Activated CD8-positive, alpha-beta memory T cell treated with anti-CD3 and anti-CD28 coated beads, Interleukin-2, amount 50 U/mL, for 1 hour (primary cell): ENCODE data around the gene CD47.

Experiments
- DNase-seq: peaks from one replicate; pipeline ENCODE4 v3.0.0-alpha.2; 2020; ENCODE audit errors: extremely low read depth

CD47 gene

DNA sequence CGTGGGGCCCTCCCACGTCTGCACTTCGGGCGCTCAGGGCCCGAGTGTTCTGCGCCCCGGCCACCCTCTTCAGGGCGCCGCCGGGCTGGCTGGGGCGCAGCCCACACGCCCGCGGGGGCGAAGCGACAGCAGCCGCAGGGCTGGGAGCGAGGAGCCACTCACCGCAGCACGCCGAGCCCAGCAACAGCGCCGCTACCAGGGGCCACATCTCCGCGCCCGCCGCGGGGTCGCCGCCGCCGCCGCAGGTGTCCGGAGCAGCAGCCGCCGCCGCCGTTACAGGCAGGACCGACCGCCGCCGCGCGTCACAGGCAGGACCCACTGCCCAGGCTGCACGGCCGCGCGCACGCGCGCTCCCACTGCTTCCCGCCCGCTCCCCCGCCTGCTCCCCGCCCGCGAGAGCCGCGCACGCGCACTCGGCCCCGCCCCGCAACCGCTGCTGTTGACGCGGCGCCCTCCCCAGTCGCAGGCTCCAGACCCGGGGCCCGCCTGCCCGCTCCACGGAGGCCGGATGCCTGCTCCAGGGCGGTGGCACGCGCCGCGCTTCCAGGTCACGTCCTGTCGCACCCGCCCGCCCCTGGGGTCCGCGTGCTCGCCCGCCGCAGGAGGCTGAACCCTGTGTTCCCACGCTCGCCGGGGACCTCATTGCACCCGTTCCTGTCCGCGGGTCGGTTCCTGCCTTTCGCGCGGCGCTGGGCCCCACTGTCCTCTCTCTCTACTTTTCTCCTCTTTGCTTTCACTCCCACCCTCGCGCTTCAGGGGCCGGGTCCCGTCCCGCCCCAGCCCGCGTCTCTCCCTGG lies at the start of gene CD47:
CD47 (minus strand) TSS at position 331 of the 797 bp plus-strand sequence; CDS start at position 208, 123 bp downstream.
- DNase-seq = peak; percentile 79

DNA sequence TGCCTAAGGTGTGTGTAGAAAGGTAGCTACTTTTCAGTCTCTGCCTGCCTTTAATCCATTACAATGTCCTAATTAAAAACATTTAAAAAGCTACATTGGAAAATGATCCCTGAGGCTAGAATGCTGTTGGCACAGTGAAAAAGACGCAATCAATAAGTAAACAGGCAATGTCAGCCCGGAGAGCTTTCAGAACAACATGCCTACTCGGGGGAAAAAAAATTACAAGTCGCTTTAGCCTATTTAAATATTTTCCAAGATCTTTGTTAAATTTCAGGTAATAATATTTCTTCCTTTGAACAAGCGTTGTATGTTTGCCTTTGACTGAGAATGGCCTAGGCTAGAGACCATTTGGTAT lies 46.6 kb upstream of the CD47 start:
- no peak for DNase-seq

DNA sequence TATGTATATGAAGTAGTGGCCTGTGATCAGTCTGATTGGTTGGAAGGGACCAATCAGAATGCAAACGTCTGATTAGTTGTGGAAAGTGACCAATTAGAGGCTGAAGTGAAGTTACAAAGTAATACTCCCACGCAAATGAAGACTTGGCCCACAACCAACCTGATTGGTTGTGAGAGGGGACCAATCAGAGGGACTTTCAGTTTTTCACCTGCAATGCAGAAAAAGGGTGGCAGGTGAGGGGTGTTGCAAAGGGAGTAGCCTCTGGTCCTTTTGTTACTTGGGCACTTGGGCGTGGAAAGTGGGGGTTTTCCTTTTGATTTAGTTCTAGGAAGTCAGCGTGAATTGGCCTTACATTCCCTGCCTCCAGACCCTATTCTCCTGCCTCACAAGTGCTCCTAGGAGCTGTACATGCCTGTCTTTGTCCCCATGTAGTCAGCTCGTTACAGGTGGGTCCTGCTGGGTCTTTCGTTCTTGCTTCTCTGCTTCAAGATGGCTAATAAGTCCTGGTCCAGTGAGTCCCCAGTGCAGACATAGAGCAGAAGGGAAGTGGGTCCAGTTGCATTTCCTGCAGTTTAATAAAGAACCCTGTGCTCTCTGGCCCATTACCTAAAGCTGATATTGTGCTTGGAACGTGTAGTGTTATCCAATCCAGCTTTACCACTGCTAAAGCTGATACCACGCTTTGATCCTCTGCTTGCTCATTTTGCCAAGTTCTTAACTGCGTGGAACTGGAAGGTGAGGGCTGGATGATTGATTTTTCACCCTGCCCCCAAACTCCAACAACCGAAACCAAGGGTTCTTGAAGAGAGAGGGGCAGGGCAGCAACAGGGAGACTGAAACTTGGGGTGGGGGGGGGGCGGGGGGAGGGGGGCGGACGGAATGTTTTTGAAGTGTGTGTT lies 46.0 kb upstream of the CD47 start:
- no peak for DNase-seq

DNA sequence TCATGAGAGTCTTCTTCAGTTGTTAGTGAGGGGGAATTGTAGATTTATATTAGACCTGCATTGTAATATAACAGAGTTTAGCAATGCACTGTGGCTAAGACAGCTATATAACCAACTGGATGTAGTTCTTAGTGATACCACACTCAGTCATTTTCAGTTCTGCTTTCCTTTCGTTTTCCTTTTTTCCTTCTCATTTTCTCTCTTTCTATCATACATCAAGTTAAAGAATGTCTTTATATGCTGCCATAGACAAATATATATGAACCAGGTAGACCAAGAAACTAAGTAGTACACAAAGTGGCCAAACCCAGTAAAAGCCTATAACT lies 43.7 kb upstream of the CD47 start:
- DNase-seq = no peak

DNA sequence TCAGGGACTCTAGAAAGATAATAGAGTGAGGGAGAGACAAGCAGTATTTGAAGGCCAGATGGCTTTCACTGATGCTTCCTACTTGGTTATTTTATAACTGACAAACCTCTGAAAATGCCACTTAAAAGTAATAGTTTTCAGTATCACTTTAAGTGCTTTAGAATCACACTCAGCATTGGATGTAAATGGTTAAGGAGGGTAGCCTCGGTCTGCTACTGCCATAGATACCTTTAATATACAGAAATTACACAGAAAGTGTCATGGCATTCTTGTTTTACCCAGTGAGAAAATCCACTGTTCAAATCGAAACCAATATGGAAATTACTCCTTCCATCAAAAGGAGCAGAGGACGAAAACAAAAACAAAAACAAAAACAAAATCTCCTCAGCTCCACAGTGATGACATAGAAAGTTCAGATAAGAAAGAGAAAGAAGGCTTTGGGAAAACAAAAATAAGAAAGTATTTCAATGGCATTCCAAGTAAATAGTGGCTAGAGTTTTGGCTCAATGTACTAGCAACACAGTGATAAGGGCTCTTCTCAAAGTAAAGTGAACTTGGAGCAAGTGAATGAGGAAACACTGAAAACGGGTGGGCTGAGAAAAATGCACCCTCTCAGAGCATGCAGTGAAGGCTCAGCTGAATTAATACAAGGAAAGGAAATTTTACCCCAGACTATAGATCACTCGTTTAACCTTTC lies 43.2 kb upstream of the CD47 start:
- no peak for DNase-seq

DNA sequence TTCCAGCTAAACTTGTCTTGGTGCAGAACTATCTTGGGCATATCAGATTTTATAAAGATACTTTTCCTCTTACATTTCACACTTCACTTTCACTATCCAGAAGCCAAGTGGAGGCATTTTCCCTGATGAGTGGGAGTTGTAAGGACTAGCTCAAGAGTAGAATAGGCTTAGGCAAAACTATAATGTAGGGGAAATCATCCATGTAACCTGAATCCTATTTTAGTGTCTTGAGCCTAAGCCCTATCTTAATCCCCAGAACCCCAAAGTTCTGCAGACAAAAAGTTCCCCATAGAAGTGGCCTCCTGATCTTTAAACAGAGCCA lies 42.2 kb upstream of the CD47 start:
- no peak for DNase-seq

DNA sequence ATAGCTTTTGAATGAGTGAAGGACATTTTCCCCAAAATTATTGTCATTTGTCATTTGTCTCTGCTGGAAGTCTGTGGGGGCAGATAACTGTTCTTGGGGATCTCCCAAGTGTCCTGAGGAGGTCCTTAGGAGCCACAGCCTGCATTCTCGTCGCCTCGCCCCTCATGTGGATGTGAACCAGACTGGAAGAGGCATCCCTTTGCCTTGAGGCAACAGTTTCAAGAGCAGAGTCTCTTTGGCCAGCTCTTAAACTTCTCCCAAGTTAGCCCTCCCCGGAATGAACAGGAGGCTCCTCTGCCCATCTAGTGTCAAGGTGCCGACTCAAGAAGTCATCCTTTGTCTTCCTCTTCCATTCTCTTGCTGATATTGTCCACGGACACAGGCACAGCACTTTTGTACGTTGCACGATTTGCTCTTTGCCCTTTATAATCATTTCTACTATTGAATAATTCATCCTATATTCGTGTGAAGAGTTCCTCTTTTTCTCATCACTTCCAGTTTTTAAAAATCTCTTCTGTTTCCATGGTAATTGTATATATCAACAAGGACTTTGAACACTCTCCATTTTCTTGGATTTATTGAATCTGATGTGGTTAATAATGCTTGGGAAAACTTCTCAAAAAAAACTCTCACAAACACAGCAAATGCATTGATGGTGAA lies 40.8 kb upstream of the CD47 start:
- DNase-seq = no peak

DNA sequence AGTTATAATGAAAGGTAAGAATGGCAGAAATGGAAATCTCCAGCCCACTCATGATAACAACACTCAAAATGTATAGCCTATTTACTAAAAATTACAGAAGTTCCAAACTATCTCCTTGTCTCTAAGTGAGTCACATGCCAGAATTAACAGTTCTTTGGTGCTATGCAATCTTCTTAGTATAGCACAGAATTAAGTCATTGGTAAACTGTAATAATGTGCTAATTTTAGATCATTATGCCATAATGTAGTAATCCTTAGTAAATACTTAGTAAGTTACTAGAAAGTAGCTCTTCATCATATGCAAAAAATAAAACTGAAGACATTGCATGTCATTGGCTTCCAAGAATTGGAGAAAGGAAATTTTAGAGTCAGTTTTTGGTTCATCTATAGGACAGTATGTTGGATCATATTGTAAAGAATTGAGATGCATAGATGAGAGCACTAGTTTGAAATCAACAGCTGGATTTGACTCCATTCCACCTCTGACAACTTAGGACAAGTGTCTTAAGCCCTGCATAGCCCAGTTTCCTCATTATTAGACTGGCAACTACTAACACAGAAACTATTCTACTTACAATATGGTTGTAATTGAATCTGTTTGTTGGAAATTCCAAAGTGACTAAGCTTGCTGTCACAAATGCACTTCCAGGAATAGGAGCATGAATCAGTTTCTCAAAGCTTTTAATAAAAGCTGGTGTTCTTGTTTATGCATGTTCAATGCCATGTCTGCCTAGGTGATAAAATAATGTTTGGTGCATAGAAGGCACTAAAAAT lies 40.1 kb upstream of the CD47 start:
- DNase-seq = no peak

DNA sequence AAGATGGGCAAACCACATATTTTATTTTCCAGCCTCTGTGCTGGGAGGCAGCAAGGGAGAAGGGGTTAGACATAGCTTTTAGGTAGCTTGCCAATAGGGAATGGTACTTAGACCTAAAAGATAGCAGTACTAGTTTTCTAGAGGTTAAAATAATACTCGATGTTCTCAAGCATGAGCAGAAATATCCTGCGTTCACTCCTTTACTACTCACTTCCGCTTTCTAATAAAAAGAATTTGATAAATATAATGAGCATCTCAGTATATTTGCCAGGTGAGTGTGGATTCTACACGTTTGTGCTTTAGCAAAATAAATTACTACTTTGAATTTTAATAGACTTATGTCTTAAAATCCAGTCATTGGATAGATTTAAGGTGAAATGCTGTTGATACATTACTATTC lies 39.4 kb upstream of the CD47 start:
- DNase-seq = no peak

DNA sequence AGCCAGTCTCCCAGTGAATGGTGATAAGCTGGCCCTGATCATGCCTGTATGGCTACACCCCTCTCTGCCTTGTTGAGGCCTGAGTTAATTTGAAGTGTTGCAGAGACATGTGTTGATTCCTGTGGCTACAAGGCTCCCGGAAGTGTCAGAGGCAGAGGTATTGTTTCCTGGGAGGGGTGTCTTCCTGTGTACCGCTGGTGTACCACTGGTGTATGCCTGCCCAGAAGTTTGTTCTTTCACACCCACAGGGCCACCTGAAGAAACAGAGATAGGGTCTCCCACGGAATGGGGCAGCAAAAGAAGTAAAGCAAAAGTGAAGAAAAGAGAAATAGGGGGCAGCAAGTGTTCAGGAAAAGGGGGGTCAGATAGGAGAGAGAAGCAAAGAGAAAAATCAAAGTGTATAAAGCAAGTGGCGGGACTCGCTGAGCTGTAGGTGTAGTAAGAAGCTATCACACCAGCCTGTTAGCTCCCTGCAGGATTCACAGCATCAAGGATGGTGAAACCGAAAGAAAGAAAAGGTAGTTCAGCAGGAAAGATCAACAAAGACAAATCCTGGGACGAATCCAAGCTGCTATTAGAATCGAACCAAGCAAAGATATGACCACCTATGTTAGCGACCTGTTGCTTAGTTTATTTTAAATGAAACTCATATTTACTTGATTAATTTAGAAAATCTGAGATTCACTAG lies 36.6 kb upstream of the CD47 start:
- peak; percentile 16 for DNase-seq

DNA sequence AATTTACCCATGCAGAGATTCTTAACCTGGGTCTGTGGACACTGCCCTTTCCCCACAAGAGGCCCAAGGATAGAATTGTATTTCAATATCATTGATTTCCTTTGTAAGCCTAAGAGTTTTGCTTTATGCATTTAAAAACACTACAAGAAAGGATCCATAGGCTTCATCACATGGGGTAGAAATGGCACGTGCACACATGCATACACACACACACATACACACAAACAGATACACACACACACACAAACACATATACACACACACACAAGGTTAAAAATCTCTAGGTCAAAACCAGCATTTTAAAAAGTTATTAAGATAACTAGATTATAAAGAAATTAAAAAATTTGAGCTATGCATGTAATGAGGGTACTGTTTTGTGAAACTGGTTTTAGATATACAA lies 35.5 kb upstream of the CD47 start:
- DNase-seq = no peak

DNA sequence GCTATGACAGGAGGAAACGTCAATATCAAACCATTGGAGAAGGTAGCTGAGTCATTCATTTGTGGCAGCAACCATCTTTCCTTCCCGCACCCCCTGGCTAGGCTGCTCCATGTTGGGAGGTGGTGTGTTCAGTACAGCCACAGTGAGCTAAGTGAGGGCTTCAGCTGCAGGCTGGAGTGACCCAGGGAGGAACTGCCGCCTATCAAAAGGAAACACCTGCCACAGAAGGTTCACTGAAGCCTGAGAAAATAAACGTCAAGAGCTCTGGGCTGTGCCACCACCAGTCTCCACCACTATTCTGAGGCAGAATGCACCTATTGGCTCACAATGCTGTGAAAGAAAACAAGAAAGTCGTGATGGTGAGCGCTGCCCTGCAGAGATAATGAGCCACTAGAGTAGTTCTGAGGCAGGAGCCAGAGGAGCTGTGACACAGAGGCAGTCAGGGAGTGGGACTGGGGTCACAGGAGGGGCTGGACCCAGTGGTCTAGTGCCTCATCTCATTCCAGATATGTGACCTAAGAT lies 34.8 kb upstream of the CD47 start:
- DNase-seq = peak; percentile 32

DNA sequence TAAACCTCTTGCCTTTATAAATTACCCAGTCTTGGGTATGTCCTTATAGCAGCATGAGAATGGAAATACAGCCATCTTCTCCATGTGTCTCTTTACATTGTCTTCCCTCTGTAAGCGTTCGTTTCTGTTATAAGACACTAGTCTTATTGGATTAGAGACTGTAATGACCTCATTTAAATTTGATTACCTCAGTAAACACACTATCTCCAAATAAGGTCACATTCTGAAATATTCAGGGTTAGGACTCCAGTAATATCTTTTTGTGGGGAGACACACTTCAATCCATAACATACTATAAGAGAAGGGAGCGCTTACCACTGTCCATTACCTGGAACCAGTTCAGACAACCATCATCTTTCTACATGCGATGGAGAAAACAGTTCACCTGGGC lies 34.3 kb upstream of the CD47 start:
- DNase-seq = no peak

DNA sequence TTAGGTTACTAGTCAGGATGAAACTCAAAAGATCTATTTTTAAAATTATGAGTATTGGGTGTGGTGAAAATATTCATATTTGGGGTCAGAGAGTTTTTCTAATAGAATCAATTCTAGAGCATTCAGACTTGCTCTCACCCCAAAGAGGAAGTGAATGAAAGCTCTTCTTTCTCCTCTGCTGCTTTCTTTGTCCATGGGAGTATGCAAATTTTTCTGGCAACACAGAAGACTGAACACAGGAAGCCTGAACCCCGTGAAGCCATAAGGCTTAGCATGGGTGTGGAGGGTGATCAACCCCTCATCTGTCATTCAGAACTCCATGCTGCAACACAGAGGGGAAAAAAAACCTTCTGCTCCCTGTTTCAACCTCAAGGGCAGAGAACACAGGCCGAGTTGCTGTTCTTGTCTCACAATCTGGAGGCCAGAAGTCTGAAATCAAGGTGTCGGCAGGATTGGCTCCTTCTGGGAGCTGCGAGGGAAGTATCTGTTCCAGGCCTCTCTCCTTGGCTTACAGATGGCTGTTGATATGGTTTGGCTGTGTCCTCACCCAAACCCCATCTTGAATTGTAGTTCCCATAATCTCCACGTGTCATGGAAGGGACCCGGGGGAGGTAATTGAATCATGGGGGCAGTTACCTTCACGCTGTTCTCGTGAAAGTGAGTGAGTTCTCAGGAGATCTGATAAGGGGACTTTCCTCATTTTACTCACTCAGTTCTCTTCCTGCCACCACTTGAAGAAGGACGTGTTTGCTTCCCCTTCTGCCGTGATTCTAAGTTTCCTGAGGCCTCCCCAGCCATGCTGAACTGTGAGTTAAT lies 33.7 kb upstream of the CD47 start:
- DNase-seq = peak; percentile 37

DNA sequence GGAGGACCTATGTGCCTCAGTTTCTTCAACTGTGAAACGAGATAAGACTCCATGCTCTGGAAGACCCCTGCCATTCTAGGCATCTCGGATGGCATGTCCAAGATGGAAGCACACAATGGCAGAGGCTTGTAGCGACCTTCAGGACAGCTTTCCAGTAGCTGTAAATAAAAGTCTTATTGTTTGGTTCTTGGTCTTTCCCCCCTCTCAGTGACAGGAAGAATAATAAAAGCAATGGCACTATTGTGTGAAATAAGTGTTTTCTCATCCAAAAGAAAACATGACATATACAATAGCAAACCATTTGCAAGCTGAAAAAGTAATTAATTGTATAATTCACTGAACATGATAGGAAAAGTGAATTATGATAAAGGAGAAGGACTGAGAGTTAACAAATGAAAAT lies 32.5 kb upstream of the CD47 start:
- no peak for DNase-seq

DNA sequence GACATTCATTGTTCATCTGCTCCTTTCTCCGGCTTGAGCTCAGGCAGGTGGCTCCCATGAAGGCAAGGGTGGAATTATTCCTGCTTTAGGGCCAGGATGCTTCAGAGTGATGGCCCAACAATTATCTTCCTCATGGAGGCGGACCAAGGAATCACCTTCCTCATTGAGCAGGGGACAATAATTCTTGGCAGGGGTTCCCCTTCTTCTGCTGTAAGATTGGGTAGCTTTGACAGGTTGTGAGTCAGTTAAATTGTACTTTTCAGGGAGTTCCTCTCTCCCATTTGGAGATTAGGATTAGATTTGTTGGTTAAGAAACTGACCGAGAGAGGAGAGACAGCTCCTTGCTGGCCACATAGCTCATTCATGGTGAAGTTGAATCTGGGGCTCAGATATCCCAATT lies 31.4 kb upstream of the CD47 start:
- no peak for DNase-seq

DNA sequence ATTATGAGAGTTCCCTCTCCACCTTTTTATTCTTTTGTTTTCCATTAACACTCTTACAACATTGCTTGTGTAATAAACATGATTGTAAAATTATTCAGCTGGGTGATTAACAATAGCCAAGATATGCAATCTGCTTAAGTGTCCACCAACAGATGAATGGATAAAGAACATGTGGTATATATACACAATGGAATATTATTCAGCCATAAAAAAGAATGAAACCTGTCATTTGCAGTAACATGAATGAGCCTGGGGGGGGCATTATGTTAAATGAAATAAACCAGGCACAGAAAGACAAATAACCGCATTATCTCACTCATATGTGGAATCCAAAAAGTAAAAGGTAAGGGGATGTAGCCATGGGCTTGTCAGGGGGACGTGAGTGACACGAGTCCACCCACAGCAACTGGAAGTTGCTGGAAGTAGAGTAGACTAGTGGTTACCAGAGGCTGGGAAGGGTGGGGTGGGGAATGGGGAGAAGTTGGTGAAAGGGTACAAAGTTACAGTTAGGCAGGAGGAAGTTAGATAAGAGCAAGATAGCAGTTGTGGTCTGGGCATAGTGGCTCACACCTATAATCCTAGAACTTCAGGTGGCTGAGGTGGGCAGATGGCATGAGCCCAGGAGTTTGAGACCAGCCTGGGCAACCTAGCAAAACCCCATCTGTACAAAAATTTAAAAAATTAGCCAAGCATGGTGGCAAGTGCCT lies 28.7 kb upstream of the CD47 start:
- DNase-seq = no peak

DNA sequence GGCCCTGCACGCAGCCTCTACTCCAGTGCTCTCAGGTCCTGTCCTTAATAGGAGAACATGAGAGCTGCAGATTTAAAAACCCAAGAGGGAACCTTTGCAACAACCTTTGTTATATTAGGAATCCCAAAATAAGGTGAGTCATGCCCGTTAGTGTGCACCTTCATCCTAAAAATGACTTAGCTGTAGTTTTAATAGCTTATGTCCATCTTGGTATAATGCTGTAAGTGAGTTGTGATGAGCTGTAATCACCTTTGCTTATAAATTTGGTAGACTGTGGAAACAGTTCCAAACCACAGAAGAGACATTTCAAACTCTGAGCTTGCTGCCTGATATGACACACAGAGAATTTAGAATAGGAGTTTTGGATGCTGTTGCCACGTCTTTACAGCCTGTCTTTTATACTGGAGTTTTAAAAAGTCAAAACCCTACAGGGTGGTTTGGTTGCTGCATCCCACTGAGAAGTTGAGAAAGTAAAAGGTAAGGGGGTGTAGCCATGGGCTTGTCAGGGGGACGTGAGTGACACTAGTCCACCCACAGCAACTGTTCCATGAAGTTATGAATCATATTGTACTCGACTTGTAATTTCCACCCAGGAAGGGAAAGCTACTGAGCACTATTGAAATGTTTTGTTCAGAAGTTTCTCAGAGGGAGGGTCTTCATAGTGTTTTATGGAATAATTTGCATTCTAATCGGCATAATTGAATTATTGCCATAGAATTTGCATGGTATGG lies 27.4 kb upstream of the CD47 start:
- no peak for DNase-seq
